ENCODE results near the gene FOXN3.

FOXN3 gene

GRCh38 chr14:89304561-89304960 is 112.5 kb downstream of the FOXN3 start:
- no peak for DNase-seq (ENCODE audit: low spot score)

DNA sequence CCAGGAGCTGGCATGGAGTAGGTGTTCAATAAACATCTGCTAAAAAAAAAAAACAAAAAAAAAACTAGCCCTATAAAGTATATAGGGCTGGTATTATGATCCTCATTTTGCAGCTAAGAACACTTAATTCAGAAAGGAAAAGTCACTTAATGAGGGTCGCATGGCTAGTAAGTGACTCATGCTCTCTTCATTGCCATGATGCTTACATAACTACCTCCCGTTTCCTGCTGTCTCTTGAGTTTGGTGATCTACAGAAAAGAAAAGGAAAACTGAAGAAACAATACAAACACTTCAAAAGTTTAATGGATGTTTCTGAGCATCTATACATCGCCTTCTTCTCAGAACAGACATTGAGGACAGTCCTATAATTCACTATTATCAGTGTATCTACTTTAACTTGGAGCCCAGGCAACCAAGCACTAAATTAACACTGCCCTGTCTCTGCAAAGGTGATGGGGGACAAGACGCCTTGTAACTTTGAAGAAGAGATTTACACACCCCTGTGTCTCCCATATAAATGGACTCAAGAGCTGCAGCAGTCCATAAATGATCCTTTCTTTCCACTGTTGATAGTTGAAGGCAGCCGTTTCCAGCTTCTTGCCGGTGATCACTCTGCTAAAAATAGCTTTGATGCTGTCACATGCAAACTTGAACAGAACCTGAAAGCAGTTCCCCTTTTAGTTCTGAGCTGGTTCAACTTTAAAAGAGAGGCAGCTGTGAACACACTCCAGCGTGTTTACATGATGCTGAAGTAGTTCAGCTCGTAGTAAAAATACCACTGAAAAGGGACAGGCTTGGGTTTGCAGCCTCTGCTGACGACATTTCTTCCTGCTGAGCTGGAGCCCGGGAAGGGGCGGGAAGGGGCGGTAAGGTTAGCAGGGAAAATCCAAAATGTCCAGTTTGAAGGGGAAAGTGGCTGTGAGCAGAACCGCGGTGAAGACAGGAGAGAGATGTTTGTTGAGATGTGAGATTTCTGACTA is 113.3 kb downstream of the FOXN3 start:
- DNase-seq (ENCODE audit: low spot score), result no peak

DNA sequence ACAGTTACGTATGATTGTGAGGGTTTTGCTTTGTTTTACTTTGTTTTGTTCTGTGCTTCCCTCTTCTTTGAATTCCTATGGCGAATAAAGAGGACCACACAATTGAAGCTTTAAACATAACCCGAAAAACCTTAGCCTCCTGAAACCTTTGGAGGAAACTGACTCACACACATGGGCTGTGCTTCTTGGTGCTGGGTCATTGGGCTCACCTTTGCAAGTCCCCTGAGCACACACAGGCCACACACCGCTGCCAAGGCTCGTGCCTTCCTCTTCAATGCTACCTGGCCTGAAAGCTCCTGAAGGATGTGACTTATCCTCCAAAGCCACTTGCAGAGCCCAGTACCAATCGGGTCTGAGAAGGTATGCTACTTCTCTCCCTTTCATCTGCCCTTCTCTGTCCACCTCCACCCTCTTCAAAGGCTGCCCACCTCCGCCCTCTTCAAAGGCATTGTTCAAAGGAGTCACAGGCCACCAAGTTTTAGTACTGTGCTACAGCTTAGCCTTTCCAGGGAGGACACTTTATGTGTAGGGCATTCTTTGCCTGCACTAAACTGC is 114.6 kb downstream of the FOXN3 start:
- no peak for DNase-seq (ENCODE audit: low spot score)

- no peak for DNase-seq (ENCODE audit: low spot score)
Observed at GRCh38 chr14:89299587-89299986, 117.4 kb downstream of the FOXN3 start.

DNA sequence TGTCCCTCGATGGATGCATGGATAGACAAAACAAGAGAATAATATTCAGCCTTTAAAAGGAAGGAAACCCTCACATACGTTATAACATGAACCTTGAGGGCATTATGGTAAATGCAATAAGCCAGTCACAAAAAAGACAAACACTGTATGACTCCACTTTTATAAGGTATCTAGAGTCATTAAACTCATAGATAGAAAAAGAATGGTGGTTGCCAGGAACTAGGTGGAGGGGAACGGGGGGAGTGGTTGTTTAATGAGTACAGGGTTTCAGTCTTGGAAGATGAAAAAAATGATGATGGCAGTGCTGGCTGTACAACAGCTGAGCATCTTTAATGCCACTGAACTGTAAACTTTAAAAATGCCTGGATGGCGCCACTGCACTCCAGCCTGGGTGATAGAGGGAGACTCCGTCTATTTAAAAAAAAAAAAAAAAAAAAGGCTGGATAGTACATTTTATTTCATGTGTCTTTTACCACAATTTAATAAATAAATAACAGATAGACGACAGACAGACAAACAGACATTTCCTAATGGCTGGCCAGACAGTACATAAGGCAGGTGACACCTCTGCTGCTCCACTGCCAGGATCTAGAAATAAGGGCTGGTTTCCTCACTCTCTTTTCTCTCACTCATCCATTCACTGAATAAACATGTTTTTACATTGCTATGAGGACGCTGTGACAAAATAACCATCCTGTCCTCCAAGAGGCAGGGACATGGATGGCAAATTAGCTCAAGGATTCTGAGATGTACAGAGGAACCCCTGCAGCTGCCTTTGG is 118.8 kb downstream of the FOXN3 start:
- DNase-seq (ENCODE audit: low spot score), result no peak

- DNase-seq (ENCODE audit: low spot score), result no peak
Observed at GRCh38 chr14:89296281-89296745, 120.7 kb downstream of the FOXN3 start.

GRCh38 chr14:89294872-89295271 is 122.2 kb downstream of the FOXN3 start:
- DNase-seq (ENCODE audit: low spot score), result no peak

- DNase-seq (ENCODE audit: low spot score), result peak; percentile 7
Observed at GRCh38 chr14:89294469-89294868, 122.6 kb downstream of the FOXN3 start.

GRCh38 chr14:89294060-89294459 is 123.0 kb downstream of the FOXN3 start:
- DNase-seq (ENCODE audit: low spot score), result no peak

- no peak for DNase-seq (ENCODE audit: low spot score)
Observed at GRCh38 chr14:89293314-89293916, 123.6 kb downstream of the FOXN3 start.

GRCh38 chr14:89292579-89293313 is 124.3 kb downstream of the FOXN3 start:
- no peak for DNase-seq (ENCODE audit: low spot score)

DNA sequence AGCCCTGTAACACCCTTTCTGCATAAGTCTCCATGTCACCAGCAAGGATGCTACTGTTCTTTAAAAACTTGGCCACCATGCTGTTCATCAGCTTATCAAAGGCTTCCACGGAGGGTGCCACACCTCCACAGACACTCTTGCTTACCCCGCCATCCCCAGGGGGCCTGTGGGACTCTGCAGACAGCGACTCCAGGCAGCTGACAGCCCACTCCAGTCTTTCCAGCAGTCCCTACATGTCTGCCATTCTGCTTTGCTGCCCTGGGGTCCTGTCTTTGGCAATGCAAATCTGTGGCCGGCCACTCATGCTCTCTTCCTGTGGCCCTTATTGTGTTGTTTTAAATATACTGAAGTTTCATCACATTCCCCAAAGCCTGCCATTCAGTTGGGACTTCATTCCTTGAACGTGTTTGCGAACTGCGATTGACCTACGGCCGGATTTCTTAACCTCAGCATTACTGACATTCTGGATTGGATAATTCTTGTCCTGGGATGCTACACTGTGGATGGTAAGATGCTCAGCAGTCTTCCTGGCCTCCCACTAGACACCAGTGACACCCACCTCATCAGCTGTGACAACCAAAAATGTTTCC is 125.6 kb downstream of the FOXN3 start:
- DNase-seq (ENCODE audit: low spot score), result no peak

DNA sequence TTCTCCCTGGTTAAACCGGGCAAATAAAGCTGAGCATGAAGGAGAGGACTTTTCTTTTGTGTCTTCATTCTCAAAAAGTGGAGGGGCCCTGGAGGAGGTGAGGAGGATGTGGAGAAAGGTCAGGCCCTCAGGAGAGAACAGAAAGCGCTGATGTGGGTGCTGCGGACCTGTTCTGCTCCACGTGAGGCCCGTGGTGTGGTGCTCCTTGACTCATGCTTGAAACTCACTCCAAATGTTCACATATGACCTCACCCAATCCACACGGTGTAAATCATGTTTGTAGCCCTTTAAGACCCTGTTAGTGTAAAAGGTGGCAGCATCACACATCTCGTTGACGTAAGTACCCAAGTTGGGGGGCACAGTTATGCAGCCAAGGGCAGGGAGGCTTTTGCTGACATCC is 126.2 kb downstream of the FOXN3 start:
- DNase-seq (ENCODE audit: low spot score), result no peak

DNA sequence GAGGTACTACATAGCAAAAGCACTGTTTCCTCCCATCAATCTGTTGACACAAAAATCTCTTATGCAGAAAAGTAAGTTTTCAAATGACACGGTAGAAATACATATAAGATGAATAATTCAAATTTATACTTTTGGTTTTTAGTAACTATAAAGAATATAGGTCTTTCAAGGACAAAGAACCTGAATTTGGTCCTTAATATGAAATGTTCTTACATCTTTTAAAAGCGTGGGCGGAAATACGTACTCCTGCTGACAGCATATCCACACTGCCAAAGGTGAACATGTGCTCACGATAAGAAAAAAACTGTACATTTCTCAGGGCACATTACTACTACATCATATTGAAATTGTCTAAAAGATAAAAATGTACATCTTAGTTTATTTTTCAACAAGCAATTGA is 127.6 kb downstream of the FOXN3 start:
- no peak for DNase-seq (ENCODE audit: low spot score)

DNA sequence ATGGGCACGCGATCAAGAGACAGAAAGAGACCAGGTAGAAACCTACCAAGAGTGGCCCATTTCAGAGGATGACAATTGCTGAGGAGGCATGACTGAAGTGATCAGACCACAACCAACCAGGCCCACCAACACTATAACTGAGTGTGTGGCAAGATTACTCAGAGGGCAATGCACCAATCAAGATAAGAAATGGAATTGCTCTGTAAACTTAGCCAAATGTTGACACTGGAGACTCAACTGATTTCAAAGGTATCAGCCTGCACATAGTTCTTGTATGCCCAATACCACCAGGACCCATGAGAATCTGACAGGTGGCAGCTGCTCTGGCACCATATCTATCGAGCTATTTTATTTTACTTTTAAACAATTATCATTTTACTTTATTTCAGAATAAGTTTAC is 128.9 kb downstream of the FOXN3 start:
- no peak for DNase-seq (ENCODE audit: low spot score)

- no peak for DNase-seq (ENCODE audit: low spot score)
Observed at GRCh38 chr14:89284333-89285058, 132.5 kb downstream of the FOXN3 start.

GRCh38 chr14:89283327-89284060 is 133.5 kb downstream of the FOXN3 start:
- no peak for DNase-seq (ENCODE audit: low spot score)

GRCh38 chr14:89282191-89282590 is 134.8 kb downstream of the FOXN3 start:
- DNase-seq (ENCODE audit: low spot score), result no peak

DNA sequence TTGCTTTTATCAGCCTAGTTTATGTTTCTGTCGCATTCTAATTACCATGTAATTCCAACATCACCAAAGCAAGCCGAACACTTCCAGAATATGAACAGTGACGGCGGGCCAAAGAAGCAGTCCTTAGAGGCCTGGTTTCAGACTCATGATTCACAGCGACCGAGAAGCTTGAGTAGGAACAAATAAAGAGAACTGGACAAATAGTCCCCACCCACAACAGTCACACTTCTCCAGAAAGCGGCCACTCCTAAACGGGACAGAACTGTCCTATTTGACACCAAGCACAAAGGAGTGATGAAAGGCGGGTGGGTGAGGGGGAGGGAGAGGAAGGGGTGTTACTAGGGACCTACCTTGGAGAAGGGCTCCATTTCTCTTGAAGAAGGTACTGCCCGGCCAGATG is 136.4 kb downstream of the FOXN3 start:
- no peak for DNase-seq (ENCODE audit: low spot score)
